ENCODE measurements around the gene MSGN1. TPM values are rescaled to one million over a fixed set of nuclear protein-coding genes. Genes with fewer than 3 reads are reported as not detected.

Gene MSGN1
- total RNA-seq, 1 donor from 2014 or later: not detected

- DNase-seq (ENCODE audit: low read depth): no peak
- TF ChIP-seq, protein P1, sequence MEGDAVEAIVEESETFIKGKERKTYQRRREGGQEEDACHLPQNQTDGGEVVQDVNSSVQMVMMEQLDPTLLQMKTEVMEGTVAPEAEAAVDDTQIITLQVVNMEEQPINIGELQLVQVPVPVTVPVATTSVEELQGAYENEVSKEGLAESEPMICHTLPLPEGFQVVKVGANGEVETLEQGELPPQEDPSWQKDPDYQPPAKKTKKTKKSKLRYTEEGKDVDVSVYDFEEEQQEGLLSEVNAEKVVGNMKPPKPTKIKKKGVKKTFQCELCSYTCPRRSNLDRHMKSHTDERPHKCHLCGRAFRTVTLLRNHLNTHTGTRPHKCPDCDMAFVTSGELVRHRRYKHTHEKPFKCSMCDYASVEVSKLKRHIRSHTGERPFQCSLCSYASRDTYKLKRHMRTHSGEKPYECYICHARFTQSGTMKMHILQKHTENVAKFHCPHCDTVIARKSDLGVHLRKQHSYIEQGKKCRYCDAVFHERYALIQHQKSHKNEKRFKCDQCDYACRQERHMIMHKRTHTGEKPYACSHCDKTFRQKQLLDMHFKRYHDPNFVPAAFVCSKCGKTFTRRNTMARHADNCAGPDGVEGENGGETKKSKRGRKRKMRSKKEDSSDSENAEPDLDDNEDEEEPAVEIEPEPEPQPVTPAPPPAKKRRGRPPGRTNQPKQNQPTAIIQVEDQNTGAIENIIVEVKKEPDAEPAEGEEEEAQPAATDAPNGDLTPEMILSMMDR (IDR thresholded peaks at IDR 0.05; ENCODE audit: insufficient read depth, low read length, poor library complexity, severe bottlenecking): no peak
- Histone ChIP-seq H3K36me3 (ENCODE audit: control insufficient read depth, insufficient read depth, low read length) (no peaks in the 10 kb centered on the region), H3K4me3 (ENCODE audit: low read depth, low read length) (no peak overlapping the region), H3K27me3 (ENCODE audit: control insufficient read depth, insufficient read depth, low read length) (no peaks in the 10 kb centered on the region)
Measured at GRCh38 chr2:17805166-17805565, 11.1 kb upstream of the MSGN1 start.

- TF ChIP-seq, protein P1 (IDR thresholded peaks at IDR 0.05; ENCODE audit: insufficient read depth, low read length, poor library complexity, severe bottlenecking): no peak
- H3K36me3 ChIP-seq (ENCODE audit: control insufficient read depth, insufficient read depth, low read length): no peaks in the 10 kb centered on the region
- no peak for DNase-seq (ENCODE audit: low read depth)
- H3K4me3 ChIP-seq (ENCODE audit: low read depth, low read length): no peak overlapping the region
- H3K27me3 ChIP-seq (ENCODE audit: control insufficient read depth, insufficient read depth, low read length): no peaks in the 10 kb centered on the region
Measured at GRCh38 chr2:17805717-17806363, 10.4 kb upstream of the MSGN1 start.

- Histone ChIP-seq H3K27me3 (ENCODE audit: control insufficient read depth, insufficient read depth, low read length) (no peaks in the 10 kb centered on the region), H3K4me3 (ENCODE audit: low read depth, low read length) (no peak overlapping the region), H3K36me3 (ENCODE audit: control insufficient read depth, insufficient read depth, low read length) (no peaks in the 10 kb centered on the region)
- DNase-seq (ENCODE audit: low read depth): no peak
- TF ChIP-seq, protein P1 (IDR thresholded peaks at IDR 0.05; ENCODE audit: insufficient read depth, low read length, poor library complexity, severe bottlenecking): no peak
Measured at GRCh38 chr2:17813010-17813741, 3.1 kb upstream of the MSGN1 start.

DNA sequence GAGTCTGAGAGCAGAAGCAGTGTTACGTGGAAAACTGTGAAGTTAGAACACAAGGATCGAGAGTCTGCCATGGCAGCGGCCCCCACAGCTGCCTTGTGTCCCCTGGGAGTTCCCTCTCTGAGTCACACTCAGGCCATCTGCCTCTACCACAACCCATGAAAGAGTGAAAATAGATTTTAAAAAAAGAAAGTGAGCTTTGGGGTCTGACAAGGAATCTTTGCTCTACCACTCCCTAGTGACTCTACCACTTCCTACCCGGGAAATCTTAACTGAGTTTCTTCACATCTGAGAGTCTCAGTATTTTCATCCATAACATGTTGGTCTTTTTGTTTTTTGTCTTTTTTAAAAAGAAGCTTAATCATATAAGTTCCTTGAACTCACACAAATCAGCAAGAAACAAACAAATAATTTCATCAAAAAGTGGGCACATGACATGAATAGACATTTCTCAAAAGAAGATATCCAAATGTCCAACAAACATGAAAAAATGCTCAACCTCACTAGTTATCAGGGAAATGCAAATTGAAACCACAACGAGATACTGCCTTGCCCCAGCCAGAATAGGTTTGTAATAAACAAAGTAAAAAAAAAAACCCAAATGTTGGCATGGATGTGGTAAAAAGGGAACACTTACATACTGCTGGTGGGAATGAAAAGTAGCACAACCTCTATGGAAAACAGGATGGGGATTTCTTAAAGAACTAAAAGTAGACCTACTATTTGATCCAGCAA lies 2.4 kb upstream of the MSGN1 start:
- Histone ChIP-seq H3K36me3 (ENCODE audit: control insufficient read depth, insufficient read depth, low read length) (no peaks in the 10 kb centered on the region), H3K4me3 (ENCODE audit: low read depth, low read length) (no peak overlapping the region), H3K27me3 (ENCODE audit: control insufficient read depth, insufficient read depth, low read length) (no peaks in the 10 kb centered on the region)
- TF ChIP-seq, protein P1 (IDR thresholded peaks at IDR 0.05; ENCODE audit: insufficient read depth, low read length, poor library complexity, severe bottlenecking): no peak
- no peak for DNase-seq (ENCODE audit: low read depth)

DNA sequence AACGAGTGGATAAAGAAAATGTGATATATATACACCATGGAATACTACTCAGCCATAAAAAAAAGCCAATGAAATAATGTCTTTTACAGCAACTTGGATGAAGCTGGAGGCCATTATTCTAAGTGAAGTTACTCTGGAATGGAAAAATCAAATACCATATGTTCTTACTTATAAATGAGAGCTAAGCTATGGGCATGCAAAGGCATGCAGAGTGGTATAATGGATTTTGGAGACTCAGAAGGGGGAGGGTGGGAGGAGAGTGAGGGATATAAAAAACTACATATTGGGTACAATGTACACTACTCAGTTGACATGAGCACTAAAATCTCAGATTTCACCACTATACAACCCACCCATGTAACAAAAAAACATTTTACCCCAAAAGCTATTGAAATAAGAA lies 1.7 kb upstream of the MSGN1 start:
- no peak for DNase-seq (ENCODE audit: low read depth)
- H3K27me3 ChIP-seq (ENCODE audit: control insufficient read depth, insufficient read depth, low read length): no peaks in the 10 kb centered on the region
- TF ChIP-seq, protein P1 (IDR thresholded peaks at IDR 0.05; ENCODE audit: insufficient read depth, low read length, poor library complexity, severe bottlenecking): no peak
- H3K36me3 ChIP-seq (ENCODE audit: control insufficient read depth, insufficient read depth, low read length): no peaks in the 10 kb centered on the region
- H3K4me3 ChIP-seq (ENCODE audit: low read depth, low read length): no peak overlapping the region
